ENCODE results near the gene CCDC68. TPM values are rescaled to one million over a fixed set of nuclear protein-coding genes. Genes with fewer than 3 reads are reported as not detected.
"Not testable (repeated sequence)": the region's sequence is repeated elsewhere in the genome, so short reads cannot be mapped to it uniquely, and the experiment has no call there.

Gene CCDC68, protein sequence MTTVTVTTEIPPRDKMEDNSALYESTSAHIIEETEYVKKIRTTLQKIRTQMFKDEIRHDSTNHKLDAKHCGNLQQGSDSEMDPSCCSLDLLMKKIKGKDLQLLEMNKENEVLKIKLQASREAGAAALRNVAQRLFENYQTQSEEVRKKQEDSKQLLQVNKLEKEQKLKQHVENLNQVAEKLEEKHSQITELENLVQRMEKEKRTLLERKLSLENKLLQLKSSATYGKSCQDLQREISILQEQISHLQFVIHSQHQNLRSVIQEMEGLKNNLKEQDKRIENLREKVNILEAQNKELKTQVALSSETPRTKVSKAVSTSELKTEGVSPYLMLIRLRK
- polyA plus RNA-seq (ENCODE audit: insufficient read depth in 1 of 5, insufficient read length in 5 of 5, low replicate concordance in 1 of 5): 100 to 1,000 TPM in 4 of 5 donors, 10 to 100 TPM in 1; 62.2 to 136 (median 111) TPM
- long read RNA-seq, donor 1, partial matches to known transcripts: 5 of 5 reads
- long read RNA-seq, donor 1, other reads (novel, unspliced or antisense): 0 of 5 reads
- long read RNA-seq, donor 2, full-length matches to known transcripts: 3 of 8 reads
- long read RNA-seq, donor 2, partial matches to known transcripts: 5 of 8 reads
- long read RNA-seq, donor 2, other reads (novel, unspliced or antisense): 0 of 8 reads
- long read RNA-seq, donor 3, full-length matches to known transcripts: 1 of 6 reads
- long read RNA-seq, donor 3, partial matches to known transcripts: 5 of 6 reads
- long read RNA-seq, donor 3, other reads (novel, unspliced or antisense): 0 of 6 reads
- long read RNA-seq, donor 4, partial matches to known transcripts: 7 of 7 reads
- long read RNA-seq, donor 4, other reads (novel, unspliced or antisense): 0 of 7 reads
- long read RNA-seq, donor 5, full-length matches to known transcripts: 4 of 4 reads
- long read RNA-seq, donor 5, partial matches to known transcripts: 0 of 4 reads
- long read RNA-seq, donor 5, other reads (novel, unspliced or antisense): 0 of 4 reads
- long read RNA-seq, donor 6, full-length matches to known transcripts: 3 of 11 reads
- long read RNA-seq, donor 6, partial matches to known transcripts: 8 of 11 reads
- long read RNA-seq, donor 6, other reads (novel, unspliced or antisense): 0 of 11 reads
- long read RNA-seq, donor 7, full-length matches to known transcripts: 3 of 3 reads
- long read RNA-seq, donor 7, partial matches to known transcripts: 0 of 3 reads
- long read RNA-seq, donor 7, other reads (novel, unspliced or antisense): 0 of 3 reads
- long read RNA-seq, donor 8, partial matches to known transcripts: 0 of 1 reads
- long read RNA-seq, donor 8, other reads (novel, unspliced or antisense): 0 of 1 reads

- peak in 1 of 2 donors; percentile 68 for DNase-seq
Measured at GRCh38 chr18:54958704-54959625, at the start of gene CCDC68. TSS of gene CCDC68 (minus strand) at chr18:54959461. CDS start at chr18:54942791, 16,670 bp downstream.

DNA sequence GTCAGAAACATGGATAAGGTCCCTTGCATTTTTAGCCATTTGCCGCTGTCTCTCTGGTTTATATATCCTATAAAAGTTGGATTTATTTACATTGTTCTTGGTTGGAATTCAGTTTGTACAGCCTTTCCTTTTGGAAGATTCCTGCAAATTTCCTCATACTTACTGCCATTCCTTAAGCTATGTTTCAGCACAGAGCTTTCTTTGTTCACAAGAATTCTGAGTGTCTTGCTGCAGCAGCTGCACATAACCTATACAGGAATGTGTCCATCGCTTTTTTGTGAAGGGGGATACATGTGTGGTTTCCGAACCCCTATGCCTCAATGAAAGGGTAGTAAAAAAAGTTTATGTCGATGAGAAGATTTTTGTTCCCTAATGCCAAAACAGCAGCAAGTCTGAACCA lies 48.3 kb upstream of the CCDC68 start:
- DNase-seq: peak in 1 of 2 donors; percentile 14

DNA sequence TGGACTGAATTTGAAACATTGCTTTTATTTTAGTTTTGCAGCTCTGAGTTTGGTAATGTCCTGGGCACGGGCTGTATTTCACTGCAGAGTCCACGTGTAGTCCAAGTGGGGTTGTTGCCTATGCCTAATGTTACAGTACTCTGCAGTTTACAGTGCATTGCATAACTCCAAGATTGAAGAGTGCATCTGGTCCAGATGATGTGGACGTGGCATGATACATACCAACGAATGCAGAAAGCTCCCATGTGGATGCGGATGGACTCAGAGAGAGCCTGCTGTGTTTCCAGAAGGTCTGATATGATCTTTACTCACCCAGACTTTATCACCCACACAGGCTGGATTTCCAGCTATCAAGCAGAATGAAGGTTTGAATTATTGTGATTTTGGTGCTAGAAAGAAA lies 44.4 kb upstream of the CCDC68 start:
- DNase-seq: no peak

GRCh38 chr18:55002261-55002660 lies 43.0 kb upstream of the CCDC68 start:
- no peak for DNase-seq

GRCh38 chr18:55001394-55002024 lies 42.2 kb upstream of the CCDC68 start:
- DNase-seq: peak in 1 of 2 donors; percentile 14

GRCh38 chr18:55000529-55000928 lies 41.3 kb upstream of the CCDC68 start:
- DNase-seq: no peak

DNA sequence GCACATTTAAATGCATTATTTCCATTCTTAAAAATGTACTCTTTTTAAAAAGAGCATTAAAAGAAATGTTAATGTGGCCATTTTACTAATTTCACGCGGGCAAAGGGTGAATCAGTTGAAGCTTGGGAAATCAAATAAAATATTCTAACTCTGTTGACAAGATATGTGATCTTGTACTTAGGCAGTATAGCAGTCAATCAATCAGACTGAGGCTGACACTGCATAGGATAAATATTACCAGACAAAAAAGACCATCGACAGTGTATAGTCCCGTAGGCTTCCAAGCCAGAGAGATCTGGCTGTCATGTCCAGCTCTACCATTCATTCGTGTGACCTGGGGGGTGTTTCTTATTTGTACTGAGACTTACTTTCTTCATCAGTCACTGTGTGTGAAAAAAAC lies 39.8 kb upstream of the CCDC68 start:
- no peak for DNase-seq

DNA sequence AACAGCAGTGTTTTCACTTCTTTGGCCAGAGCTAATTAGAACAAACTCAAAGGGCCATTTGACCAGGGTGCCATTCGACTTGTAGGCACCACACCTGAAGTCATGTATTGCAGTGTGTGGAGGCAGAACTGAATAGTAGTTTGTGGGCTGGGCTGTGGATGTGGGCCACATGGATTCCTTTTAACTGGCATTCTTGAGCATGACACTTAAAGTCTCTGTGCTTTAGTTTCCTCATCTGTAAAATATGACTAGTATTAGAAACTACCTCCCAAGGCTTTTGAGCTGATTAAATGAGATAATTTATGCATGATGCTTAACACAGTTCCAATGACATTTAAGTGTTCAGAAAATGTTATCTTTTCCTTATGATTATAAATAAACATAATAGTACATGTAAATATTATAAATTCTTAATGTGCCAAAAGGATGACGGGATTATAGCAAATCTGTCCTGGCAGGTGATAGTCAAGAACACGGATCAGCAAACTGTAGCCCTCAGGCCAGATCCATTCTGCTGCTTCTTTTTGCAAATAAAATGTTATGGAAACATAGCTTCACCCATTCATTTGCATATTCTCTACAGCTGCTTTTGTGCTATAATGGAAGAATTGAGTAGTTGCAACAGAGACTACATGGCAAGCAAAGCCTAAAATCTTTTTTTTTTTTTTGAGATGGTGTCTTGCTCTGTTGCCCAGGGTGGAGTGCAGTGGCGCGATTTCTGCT lies 36.3 kb upstream of the CCDC68 start:
- no peak for DNase-seq

GRCh38 chr18:54991981-54992380 lies 32.7 kb upstream of the CCDC68 start:
- DNase-seq: no peak

DNA sequence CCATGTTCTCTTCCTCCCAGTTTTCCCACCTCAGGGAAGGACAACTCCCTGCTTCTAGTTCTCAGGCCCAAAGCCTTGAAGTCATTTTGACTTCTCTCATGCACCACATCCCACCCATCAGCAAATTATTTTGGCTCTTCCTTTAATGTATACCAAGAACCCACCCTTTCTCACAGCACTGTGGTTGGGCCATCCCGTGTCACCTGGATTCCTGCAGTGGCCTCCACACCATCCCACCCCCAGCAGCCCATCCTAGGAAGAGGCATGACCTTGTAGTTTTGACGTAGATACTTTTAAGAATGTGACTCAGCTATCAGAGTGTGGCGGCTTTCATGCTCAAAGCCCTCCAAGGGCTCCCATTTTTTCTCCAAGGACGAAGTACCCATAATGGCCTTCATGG lies 25.6 kb upstream of the CCDC68 start:
- no peak for DNase-seq

DNA sequence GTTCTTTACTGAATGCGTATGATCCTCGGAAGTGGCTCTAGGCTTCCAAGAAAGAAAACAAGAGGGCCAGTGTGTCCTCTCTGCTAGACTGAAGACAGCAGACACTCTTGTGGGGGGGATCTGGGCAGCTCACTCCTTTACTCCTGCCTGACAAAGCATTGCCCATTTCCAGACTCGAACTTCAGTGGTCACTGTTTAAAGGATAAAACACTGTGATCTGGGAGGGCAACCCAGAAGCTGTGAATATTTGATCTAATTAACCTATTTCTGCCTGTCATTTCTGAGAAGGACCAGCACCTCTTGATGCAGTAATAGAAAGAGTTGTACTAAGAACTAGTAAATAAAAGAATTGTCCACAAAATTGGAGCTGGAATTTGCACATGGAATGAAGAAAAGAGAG lies 24.5 kb upstream of the CCDC68 start:
- no peak for DNase-seq

DNA sequence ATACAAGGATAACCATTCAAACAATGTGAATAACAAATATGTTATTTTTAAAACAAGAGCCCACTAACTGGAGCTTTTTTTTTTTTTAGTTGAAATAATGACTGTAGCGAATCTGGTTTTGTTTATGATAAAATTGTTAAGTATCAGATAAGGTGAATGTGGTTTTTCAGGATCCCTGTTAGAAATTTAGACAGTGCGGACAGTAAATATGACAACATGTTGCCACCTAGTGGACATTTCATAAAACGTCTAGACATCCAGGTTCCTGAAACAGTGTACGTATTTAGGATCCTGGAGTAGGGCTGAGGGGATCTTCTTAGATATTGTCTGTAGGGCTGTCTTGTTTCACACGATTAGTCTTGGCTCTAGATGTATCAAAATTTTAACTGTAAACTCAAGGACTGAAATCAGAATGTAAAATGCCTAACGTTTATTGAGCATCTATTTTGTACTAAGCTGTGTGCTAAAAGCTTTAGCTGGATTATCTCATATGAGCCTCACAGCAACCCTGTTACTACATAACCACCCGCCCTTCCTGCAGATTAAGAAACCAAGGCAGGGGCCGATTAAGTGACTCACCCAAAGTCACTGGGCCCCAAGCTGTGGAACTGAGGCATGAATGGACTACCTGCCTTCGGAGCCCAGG lies 23.9 kb upstream of the CCDC68 start:
- DNase-seq: no peak

GRCh38 chr18:54981076-54981475 lies 21.8 kb upstream of the CCDC68 start:
- DNase-seq: no peak

DNA sequence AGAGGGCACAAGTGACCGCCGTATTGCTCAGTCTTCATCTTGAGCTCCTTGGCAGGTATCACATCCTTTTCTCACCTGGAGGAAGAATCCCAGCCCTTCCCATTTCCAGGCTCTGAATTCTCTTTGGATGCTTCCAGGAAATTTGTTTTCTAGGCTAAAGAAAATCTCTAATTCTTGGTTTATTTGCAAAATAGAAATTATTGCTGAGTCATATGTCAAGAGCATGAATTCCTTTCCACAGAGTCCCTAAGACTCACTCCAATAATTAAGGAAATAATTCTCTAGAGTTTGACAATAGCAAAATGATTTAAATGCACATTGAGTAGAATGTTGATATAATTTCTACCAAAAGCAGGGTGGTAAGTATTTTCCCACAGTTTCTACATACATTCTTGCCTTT lies 16.3 kb upstream of the CCDC68 start:
- no peak for DNase-seq

DNA sequence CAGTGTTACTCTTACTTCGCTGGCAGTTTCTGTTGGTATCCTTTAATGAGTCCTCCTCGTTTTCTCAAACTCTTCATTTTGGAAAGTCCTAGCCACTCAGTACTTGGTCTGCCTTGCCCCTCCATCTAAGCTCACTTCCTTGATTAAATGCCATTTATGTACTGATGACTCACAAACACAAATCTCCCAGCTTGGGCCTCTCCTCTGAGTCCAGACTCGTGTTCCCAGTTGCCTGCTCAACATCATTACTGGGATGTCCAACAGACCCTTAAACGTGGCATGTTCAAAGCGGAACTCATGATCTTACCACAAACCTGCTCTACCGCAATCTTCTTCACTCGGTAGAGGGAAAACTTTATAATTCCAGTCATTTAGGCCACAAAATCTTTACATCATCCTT lies 13.8 kb upstream of the CCDC68 start:
- no peak for DNase-seq

DNA sequence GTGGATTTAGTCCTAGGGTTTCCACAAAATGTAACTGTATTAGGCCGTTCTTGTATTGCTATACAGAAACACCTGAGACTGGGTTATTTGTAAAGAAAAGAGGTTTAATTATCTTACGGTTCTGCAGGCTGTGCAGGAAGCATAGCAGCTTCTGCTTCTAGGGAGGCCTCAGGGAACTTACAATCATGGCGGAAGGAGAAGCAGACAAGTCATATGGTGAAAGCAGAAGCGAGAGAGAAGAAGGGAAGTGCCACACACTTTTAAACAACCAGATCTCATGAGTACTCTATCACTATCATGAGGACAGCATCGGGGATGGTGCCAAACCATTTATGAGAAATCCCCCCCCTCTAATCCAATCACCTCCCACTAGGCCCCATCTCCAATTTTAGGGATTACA lies 9.5 kb upstream of the CCDC68 start:
- no peak for DNase-seq

GRCh38 chr18:54968237-54968636 lies 9.0 kb upstream of the CCDC68 start:
- not testable (repeated sequence) for DNase-seq

DNA sequence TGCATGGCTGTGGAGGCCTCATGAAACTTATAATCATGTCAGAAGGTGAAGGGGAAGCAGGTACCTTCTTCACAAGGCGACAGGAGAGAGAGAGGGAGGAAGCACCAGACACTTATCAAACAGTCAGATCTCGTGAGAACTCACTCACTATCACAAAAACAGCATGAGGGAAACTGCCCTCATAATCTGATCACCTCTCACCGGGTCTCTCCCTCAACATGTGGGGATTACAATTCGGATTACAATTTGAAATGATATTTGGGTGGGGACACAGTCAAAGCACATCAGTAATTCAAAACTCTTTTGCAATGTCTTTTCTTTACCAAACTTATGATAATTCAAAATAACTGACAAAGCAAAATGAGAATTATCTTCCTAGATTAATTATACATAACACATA lies 8.5 kb upstream of the CCDC68 start:
- no peak for DNase-seq

DNA sequence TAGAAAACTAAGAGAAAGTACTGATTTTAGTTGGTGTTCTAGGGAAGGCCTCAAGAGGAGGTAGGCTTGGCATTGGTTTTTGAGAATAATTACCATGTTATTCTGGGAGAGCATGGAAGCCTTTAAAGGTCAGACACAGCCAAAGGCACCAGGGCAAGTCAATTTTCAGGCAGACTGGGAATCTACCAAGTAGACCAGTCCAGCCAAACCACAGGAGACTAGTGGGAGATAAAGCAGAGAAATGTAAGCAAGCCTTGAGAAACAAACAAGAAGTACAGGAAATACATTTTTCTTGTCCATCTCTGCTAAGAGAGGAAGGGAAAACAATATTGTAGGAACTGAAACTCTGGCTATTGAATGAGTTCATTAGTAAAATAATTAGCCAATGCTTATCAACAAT lies 5.5 kb upstream of the CCDC68 start:
- no peak for DNase-seq

Data from right lung (tissue), 10 donors.